SU-DHL-6 (cell line): ENCODE results near the gene AKNA.

Experiments used
- H2AFZ ChIP-seq: fragments of 200-600 bp; sonication (generic); 2 replicates; pipeline ENCODE4 v1.6.1; 2014; ENCODE audit warnings: low read depth, mild to moderate bottlenecking, moderate library complexity, mixed read lengths, antibody characterized with exemption, low read length; ENCODE audit not compliant: severe bottlenecking
- H3F3A ChIP-seq: fragments of 200-600 bp; shearing (Covaris generic); 2 replicates; pipeline ENCODE4 v1.6.0; 2016; ENCODE audit warnings: antibody characterized with exemption, mild to moderate bottlenecking; ENCODE audit not compliant: insufficient read depth
- H3K27ac ChIP-seq: fragments of 200-600 bp; sonication (generic); 2 replicates; pipeline ENCODE4 v1.5.1; 2016; ENCODE audit warnings: low read depth, mild to moderate bottlenecking, low read length, moderate library complexity, mixed read lengths
- H3K27me3 ChIP-seq: fragments of 200-600 bp; sonication (generic), shearing (Covaris generic); 2 replicates; pipeline ENCODE4 v1.6.0; 2014; ENCODE audit warnings: mild to moderate bottlenecking, low read length
- H3K36me3 ChIP-seq: fragments of 200-600 bp; sonication (generic); 2 replicates; pipeline ENCODE4 v1.6.1; 2014; ENCODE audit warnings: mild to moderate bottlenecking, low read length, mixed read lengths
- H3K4me2 ChIP-seq: fragments of 300-600, 200-600 bp; shearing (Covaris generic), sonication (generic); 2 replicates; pipeline ENCODE4 v1.6.0; 2014; ENCODE audit warnings: low read length, low read depth, mild to moderate bottlenecking; ENCODE audit not compliant: poor library complexity, severe bottlenecking
- H3K4me3 ChIP-seq: fragments of 200-600 bp; sonication (generic); 2 replicates; pipeline ENCODE4 v1.5.1; 2014; ENCODE audit warnings: antibody characterized with exemption, low read length, mild to moderate bottlenecking, mixed read lengths; ENCODE audit not compliant: insufficient read depth, poor library complexity, severe bottlenecking
- H3K79me2 ChIP-seq: fragments of 200-600 bp; sonication (generic); 2 replicates; pipeline ENCODE4 v1.6.1; 2014; ENCODE audit warnings: mild to moderate bottlenecking, low read length, moderate library complexity; ENCODE audit not compliant: insufficient read depth
- H3K9ac ChIP-seq: fragments of 200-600 bp; sonication (generic); 2 replicates; pipeline ENCODE4 v1.7.0; 2014; ENCODE audit warnings: mild to moderate bottlenecking, low read length
- H3K9me2 ChIP-seq: fragments of 200-600 bp; sonication (generic); replicated peaks from 2 replicates; pipeline ENCODE4 v1.6.1; 2014; ENCODE audit warnings: low read length; ENCODE audit not compliant: insufficient read depth
- H3K9me3 ChIP-seq: fragments of 200-600 bp; sonication (generic); 2 replicates; pipeline ENCODE4 v1.6.1; 2014; ENCODE audit warnings: low read length, mixed read lengths; ENCODE audit not compliant: insufficient read depth
- H4K20me1 ChIP-seq: fragments of 200-600 bp; sonication (generic); 2 replicates; pipeline ENCODE4 v1.6.1; 2014; ENCODE audit warnings: low read depth, mild to moderate bottlenecking, antibody characterized with exemption, low read length, moderate library complexity, mixed read lengths
- EZH2phosphoT487 ChIP-seq: fragments of 200-600 bp; sonication (generic), shearing (Covaris generic); conservative IDR thresholded peaks from 2 replicates; pipeline ENCODE4 v1.6.1; 2018; ENCODE audit warnings: mild to moderate bottlenecking, antibody characterized with exemption, low read length, moderate library complexity, mixed read lengths
- TF ChIP-seq, protein P1 (sequence below): fragments of 200-600 bp; sonication (generic); IDR thresholded peaks from one replicate; pipeline ENCODE4 v1.5.1; 2017; ENCODE audit warnings: antibody characterized with exemption, mild to moderate bottlenecking, low read length, moderate library complexity; ENCODE audit not compliant: insufficient read depth, poor library complexity, severe bottlenecking

Gene AKNA

GRCh38 chr9:114314881-114315722 lies 72.7 kb downstream of the AKNA start:
- Histone ChIP-seq H3K4me3 (no peak overlapping the region), H3K27ac (no peak overlapping the region), H3F3A (no peaks in the 10 kb centered on the region), H3K9me3 (no peaks in the 10 kb centered on the region), H3K9me2 (no peaks in the 10 kb centered on the region), H3K4me2 (no peak overlapping the region), H2AFZ (no peak overlapping the region), H4K20me1 (no peaks in the 10 kb centered on the region), H3K9ac (no peak overlapping the region), H3K27me3 (no peaks in the 10 kb centered on the region), H3K36me3 (no peaks in the 10 kb centered on the region), H3K79me2 (no peaks in the 10 kb centered on the region)
- TF ChIP-seq, protein P1, sequence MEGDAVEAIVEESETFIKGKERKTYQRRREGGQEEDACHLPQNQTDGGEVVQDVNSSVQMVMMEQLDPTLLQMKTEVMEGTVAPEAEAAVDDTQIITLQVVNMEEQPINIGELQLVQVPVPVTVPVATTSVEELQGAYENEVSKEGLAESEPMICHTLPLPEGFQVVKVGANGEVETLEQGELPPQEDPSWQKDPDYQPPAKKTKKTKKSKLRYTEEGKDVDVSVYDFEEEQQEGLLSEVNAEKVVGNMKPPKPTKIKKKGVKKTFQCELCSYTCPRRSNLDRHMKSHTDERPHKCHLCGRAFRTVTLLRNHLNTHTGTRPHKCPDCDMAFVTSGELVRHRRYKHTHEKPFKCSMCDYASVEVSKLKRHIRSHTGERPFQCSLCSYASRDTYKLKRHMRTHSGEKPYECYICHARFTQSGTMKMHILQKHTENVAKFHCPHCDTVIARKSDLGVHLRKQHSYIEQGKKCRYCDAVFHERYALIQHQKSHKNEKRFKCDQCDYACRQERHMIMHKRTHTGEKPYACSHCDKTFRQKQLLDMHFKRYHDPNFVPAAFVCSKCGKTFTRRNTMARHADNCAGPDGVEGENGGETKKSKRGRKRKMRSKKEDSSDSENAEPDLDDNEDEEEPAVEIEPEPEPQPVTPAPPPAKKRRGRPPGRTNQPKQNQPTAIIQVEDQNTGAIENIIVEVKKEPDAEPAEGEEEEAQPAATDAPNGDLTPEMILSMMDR: no peak
- no peak for TF ChIP-seq EZH2phosphoT487

DNA sequence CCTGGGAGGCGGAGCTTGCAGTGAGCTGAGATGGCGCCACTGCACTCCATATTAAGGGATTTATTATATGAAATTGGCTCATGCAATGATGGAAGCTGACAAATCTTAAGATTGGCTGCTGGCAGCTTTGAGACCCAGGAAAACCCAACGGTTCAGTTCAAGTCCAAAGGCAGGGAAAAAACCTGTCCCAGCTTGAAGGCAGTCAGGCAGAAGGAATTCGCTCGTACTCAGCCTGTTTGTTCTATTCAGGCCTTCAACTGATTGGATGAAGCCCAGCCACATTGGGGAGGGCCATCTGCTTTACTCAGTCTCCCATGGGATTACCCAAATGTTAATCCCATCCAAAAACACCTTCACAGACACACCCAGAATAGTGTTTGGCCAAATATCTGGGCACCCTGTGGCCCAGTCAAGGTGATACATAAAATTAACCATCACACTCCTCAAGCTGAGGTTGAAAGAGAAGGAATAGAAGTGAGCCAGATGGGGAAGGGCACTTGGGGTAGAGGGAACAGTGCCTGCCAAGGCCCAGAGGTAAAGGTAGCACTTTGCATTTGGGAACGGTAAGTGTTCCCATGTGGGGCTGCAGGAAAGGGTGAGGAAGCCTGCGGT lies 73.4 kb downstream of the AKNA start:
- TF ChIP-seq EZH2phosphoT487: no peak
- TF ChIP-seq, protein P1: no peak
- Histone ChIP-seq H3K9me3 (no peaks in the 10 kb centered on the region), H3K27me3 (no peaks in the 10 kb centered on the region), H3K9ac (no peak overlapping the region), H3F3A (no peaks in the 10 kb centered on the region), H2AFZ (no peak overlapping the region), H3K4me2 (no peak overlapping the region), H3K79me2 (no peaks in the 10 kb centered on the region), H3K9me2 (no peaks in the 10 kb centered on the region), H3K27ac (no peak overlapping the region), H3K4me3 (no peak overlapping the region), H3K36me3 (no peaks in the 10 kb centered on the region), H4K20me1 (no peaks in the 10 kb centered on the region)

DNA sequence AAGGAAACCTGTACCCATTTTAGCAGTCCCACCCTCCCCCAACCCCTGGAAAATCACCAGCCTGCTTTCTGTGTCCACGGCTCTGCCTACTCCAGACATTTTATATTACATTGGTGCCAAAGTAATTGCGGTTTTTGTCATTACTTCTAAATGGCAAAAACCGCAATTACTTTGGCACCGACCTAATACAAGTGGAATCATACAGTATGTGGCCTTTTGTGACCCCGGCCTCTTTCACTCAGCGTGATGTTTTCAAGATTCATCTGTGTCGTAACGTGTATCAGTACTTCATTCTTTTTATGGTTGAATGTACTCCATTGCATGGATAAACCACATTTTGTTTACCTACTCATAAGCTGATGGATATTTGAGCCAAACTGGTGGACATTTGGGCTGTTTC lies 74.6 kb downstream of the AKNA start:
- H4K20me1 ChIP-seq: no peaks in the 10 kb centered on the region
- no peaks in the 10 kb centered on the region for H3F3A ChIP-seq
- H3K9me3 ChIP-seq: no peaks in the 10 kb centered on the region
- no peak overlapping the region for H3K4me3 ChIP-seq
- H3K79me2 ChIP-seq: no peaks in the 10 kb centered on the region
- H3K9ac ChIP-seq: no peak overlapping the region
- no peak overlapping the region for H3K27ac ChIP-seq
- H3K4me2 ChIP-seq: no peak overlapping the region
- no peaks in the 10 kb centered on the region for H3K27me3 ChIP-seq
- no peak overlapping the region for H2AFZ ChIP-seq
- no peaks in the 10 kb centered on the region for H3K9me2 ChIP-seq
- no peak for TF ChIP-seq EZH2phosphoT487
- TF ChIP-seq, protein P1: no peak
- H3K36me3 ChIP-seq: no peaks in the 10 kb centered on the region
